Vagina (tissue), 2 donors: Measurements from ENCODE around the gene SKA2.

Experiments
- CTCF ChIP-seq, 3 experiments: fragments of 450-650 bp in 2 of 3; fragments of 200-600 bp in 1 of 3; sonication (generic) in 1 of 3; IDR thresholded peaks; one replicate each; pipeline ENCODE4 v1.5.1; 2017 to 2019; ENCODE audit warnings: antibody characterized with exemption in 3 of 3, mild to moderate bottlenecking in 2 of 3, moderate library complexity in 2 of 3
- POLR2A ChIP-seq, 2 donors: fragments of 450-650 bp; IDR thresholded peaks; one replicate each; pipeline ENCODE4 v1.6.1; 2017; ENCODE audit warnings: antibody characterized with exemption in 2 of 2, mild to moderate bottlenecking in 2 of 2, moderate library complexity in 2 of 2

- TF ChIP-seq POLR2A (IDR thresholded peaks at IDR 0.05), result no peak
- no peak for TF ChIP-seq CTCF (IDR thresholded peaks at IDR 0.05)
Measured at GRCh38 chr17:59067340-59067739, 87.6 kb downstream of the SKA2 start.
